Spleen (tissue), 11 donors: ENCODE results near the gene ZBED5. TPM values are rescaled to one million over a fixed set of nuclear protein-coding genes. Genes with fewer than 3 reads are reported as not detected.

Experiments used
- DNase-seq: peaks from one replicate; pipeline ENCODE4 v3.0.0-alpha.2; 2020
- H3K27ac ChIP-seq, 8 donors: fragments of 200-600 bp; sonication (generic) in 7 of 8; 1 replicate in 4 of 8; 2 replicates in 4 of 8; pipeline versions ENCODE4 v1.5.0 to v1.8.0; 2016 to 2021; ENCODE audit warnings: inconsistent platforms in 4 of 8, mild to moderate bottlenecking in 4 of 8, moderate library complexity in 1 of 8
- H3K27me3 ChIP-seq, 7 donors: fragments of 200-600 bp; sonication (generic) in 6 of 7; replicated peaks in 1 of 7; 1 replicate in 4 of 7; 2 replicates in 3 of 7; pipeline versions ENCODE4 v1.5.0 to v1.8.0; 2016 to 2021; ENCODE audit warnings: inconsistent platforms in 3 of 7, mild to moderate bottlenecking in 1 of 7
- H3K36me3 ChIP-seq, 6 donors: fragments of 200-600 bp; sonication (generic) in 5 of 6; 1 replicate in 4 of 6; 2 replicates in 2 of 6; pipeline versions ENCODE4 v1.5.0 to v1.8.0; 2016 to 2021; ENCODE audit warnings: inconsistent platforms in 2 of 6
- H3K4me1 ChIP-seq, 6 donors: fragments of 200-600 bp; sonication (generic) in 5 of 6; 1 replicate in 3 of 6; 2 replicates in 3 of 6; pipeline versions ENCODE4 v1.5.0 to v1.8.0; 2016 to 2021; ENCODE audit warnings: inconsistent platforms in 3 of 6
- H3K4me3 ChIP-seq, 8 donors: fragments of 200-600 bp; sonication (generic) in 7 of 8; 1 replicate in 4 of 8; 2 replicates in 4 of 8; pipeline versions ENCODE4 v1.5.0 to v1.8.0; 2016 to 2021; ENCODE audit warnings: inconsistent platforms in 4 of 8, mild to moderate bottlenecking in 4 of 8, moderate library complexity in 2 of 8
- H3K9me3 ChIP-seq, 8 donors: fragments of 200-600 bp; sonication (generic) in 7 of 8; 1 replicate in 4 of 8; 2 replicates in 4 of 8; pipeline versions ENCODE4 v1.5.0 to v1.8.0; 2016 to 2021; ENCODE audit warnings: inconsistent platforms in 4 of 8
- POLR2A ChIP-seq, 3 donors: fragments of 450-650 bp; IDR thresholded peaks; one replicate each; pipeline ENCODE4 v1.5.1; 2017; ENCODE audit warnings: antibody characterized with exemption in 3 of 3, mild to moderate bottlenecking in 1 of 3
- POLR2AphosphoS5 ChIP-seq, 3 donors: sonication (generic); formaldehyde crosslinking; IDR thresholded peaks; one replicate each; pipeline ENCODE4 v1.5.1; 2017; ENCODE audit warnings: antibody characterized with exemption in 3 of 3
- WGBS, 5 donors: extraction: QIAGEN DNeasy Blood & Tissue Kit in 3 of 5; methylation state at CpG; one replicate each; pipeline versions ENCODE4 v1.1.5 to v1.1.7; 2013 to 2018; 5-methylcytosine and 5-hydroxymethylcytosine counted together
- intact Hi-C: fragments of 100-400 bp; cut with DNase I; formaldehyde crosslinking; loops from one replicate; pipeline ENCODE4 v1.15.0; 2023; ENCODE audit warnings: low total_unique reads
- polyA plus RNA-seq, 3 donors: library from polyadenylated mRNA; stranded (reverse); fragments of 200-250 nt; gene quantifications; one replicate each; pipeline ENCODE4 v1.2.1, GENCODE V29; 2013
- total RNA-seq, 7 donors: library from RNA; depleted of rRNA in 3 of 7; stranded (reverse); fragments of >200 nt in 3 of 7; fragmentation: NEBNext Ultra II Directional in 4 of 7; extraction: Animal tissue kit (Norgen Biotek cat#: 25700) in 4 of 7; gene quantifications; one replicate each; pipeline versions ENCODE4 v1.1.0 to v1.2.1, GENCODE V29; 2016 to 2021
- TF ChIP-seq, protein P1 (sequence below), 11 experiments: fragments of 200-600 bp in 7 of 11; fragments of 450-650 bp in 4 of 11; sonication (generic) in 4 of 11; IDR thresholded peaks in 8 of 11; conservative IDR thresholded peaks in 3 of 11; 1 replicate in 7 of 11; 2 replicates in 4 of 11; pipeline versions ENCODE4 v1.4.0 to v1.8.0; 2016 to 2021; ENCODE audit warnings: antibody characterized with exemption in 11 of 11, inconsistent platforms in 4 of 11, mild to moderate bottlenecking in 1 of 11
- donor health status: healthy with polysubstance abuse.
- donor health status: DM: no; HTN: no; CAD: no; lungs with moderate emphysema.
- donor health status: DM: no; HTN: no; CAD: no.
- donor health status: Bipolar disorder and iron deficiency.
- donor health status: healthy.
- donor health status: DM: no; HTN: no; CAD: no.
- donor health status: DM: yes; HTN: yes; CAD: no.

ZBED5 gene
- total and polyA plus RNA-seq, 10 donors: 43.5 to 83.8 (median 63.6) TPM

DNA sequence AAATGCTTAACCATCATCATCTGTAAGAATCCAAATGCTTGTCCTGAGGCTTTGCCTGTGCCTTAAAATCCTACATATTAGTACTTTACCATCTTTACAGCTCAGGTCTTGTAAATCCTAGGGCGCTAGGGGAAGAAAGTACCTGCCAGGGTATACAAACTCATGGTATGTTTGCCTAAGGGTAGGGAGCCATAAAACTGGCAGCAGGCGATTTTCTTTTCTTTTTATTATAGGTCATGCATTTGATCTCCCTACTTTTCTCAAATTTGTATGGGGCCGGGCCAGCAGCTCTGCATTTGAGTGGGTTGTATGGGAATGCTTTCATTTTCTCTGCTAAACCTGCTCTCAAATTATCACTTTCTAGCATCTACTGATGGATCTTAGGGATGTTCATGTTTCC is 24.0 kb upstream of the ZBED5 start:
- H3K36me3 ChIP-seq: peaks cover 0 to 5% (median 0%) of the 10 kb centered on the region in 6 donors
- DNase-seq: no peak
- intact Hi-C loops: no loop called here

DNA sequence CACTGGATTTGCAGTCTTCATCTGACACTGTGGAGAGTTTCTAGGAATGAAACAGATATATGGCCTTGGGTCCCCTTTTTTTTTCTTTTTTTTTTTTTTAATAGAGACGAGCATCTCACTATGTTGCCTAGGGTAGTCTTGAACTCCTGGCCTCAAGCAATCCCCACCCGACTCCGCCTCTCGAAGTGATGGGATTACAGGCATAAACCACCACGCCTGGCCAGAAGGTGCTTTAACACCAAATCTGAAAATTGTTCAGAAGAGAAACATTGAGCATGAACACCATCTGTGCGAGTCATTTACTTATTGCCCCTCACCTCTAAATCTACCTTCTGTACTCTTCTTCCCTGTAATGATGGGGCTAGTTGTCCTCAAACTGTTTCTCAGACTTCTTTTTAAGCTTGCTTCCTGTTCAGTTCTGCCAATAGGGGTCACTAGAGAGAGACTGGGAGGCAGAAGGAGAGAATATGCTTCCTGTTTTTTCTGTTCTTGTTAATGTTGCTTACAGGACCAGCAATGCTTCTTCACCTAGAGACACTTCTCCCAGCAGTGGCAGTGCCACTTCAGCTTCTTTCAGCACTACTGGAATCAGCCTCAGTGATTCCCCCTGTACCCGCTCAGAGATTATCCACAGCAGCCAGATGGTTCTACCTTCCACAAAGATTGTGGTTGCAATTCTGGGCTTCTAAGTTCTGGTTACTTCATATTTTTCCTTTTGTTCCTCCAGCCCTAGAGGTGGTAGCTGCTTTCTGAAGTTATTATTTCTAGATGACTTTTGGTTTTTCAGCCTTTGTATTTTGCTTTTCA is 20.8 kb upstream of the ZBED5 start:
- intact Hi-C loops: no loop called here
- peaks cover 3 to 10% (median 6%) of the 10 kb centered on the region in 6 donors for H3K4me1 ChIP-seq
- DNase-seq: no peak
- H3K27me3 ChIP-seq: no peaks in the 10 kb centered on the region
- TF ChIP-seq, protein P1, sequence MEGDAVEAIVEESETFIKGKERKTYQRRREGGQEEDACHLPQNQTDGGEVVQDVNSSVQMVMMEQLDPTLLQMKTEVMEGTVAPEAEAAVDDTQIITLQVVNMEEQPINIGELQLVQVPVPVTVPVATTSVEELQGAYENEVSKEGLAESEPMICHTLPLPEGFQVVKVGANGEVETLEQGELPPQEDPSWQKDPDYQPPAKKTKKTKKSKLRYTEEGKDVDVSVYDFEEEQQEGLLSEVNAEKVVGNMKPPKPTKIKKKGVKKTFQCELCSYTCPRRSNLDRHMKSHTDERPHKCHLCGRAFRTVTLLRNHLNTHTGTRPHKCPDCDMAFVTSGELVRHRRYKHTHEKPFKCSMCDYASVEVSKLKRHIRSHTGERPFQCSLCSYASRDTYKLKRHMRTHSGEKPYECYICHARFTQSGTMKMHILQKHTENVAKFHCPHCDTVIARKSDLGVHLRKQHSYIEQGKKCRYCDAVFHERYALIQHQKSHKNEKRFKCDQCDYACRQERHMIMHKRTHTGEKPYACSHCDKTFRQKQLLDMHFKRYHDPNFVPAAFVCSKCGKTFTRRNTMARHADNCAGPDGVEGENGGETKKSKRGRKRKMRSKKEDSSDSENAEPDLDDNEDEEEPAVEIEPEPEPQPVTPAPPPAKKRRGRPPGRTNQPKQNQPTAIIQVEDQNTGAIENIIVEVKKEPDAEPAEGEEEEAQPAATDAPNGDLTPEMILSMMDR (IDR thresholded peaks at IDR 0.05 in 8 of 11, conservative IDR thresholded peaks at IDR 0.05 in 3 of 11): peak in 9 of 11 experiments; percentile 20 to 80 (median 64)
- TF ChIP-seq POLR2AphosphoS5 (IDR thresholded peaks at IDR 0.05): no peak
- peak overlapping the region in 5 of 8 donors; percentile 23 to 52 (median 31) for H3K27ac ChIP-seq
- WGBS, 5 donors: 87 to 94% (median 92%) methylated on average over 7 of the region's 7 CpGs
- H3K9me3 ChIP-seq: peaks cover 0 to 12% (median 4%) of the 10 kb centered on the region in 8 donors
- no peak overlapping the region for H3K4me3 ChIP-seq
- peaks cover 0 to 5% (median 0%) of the 10 kb centered on the region in 6 donors for H3K36me3 ChIP-seq

More for the DNA sequence above, 24.0 kb upstream of the ZBED5 start:
- Histone ChIP-seq H3K4me1 (peaks cover 3 to 10% (median 6%) of the 10 kb centered on the region in 6 donors), H3K27me3 (no peaks in the 10 kb centered on the region), H3K4me3 (no peak overlapping the region), H3K9me3 (peaks cover 0 to 11% (median 8%) of the 10 kb centered on the region in 8 donors), H3K27ac (no peak overlapping the region)
- 91 to 99% (median 96%) methylated on average over 3 of the region's 3 CpGs for WGBS, 5 donors
- TF ChIP-seq POLR2A (IDR thresholded peaks at IDR 0.05) (no peak), POLR2AphosphoS5 (IDR thresholded peaks at IDR 0.05) (no peak)
- TF ChIP-seq, protein P1 (IDR thresholded peaks at IDR 0.05 in 8 of 11, conservative IDR thresholded peaks at IDR 0.05 in 3 of 11): no peak

DNA sequence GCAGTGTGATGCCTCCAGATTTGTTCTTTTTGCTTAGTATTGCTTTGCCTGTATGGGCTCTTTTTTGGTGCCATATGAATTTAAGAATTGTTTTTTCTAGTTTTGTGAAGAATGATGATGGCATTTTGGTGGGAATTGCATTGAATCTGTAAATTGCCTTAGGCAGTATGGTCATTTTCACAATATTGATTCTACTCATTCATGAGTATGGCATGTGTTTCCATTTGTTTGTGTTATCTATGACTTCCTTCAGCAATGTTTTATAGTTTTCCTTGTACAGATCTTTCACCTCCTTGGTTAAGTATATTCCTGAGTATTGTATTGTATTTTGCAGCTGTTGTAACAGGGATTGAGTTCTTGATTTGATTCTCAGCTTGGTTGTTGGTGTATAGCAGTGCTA is 18.3 kb upstream of the ZBED5 start:
- H3K9me3 ChIP-seq: peaks cover 0 to 35% (median 27%) of the 10 kb centered on the region in 8 donors
- no peak overlapping the region for H3K4me3 ChIP-seq
- intact Hi-C loops: no loop called here
- H3K27ac ChIP-seq: no peak overlapping the region
- H3K36me3 ChIP-seq: peaks cover 0 to 5% (median 0%) of the 10 kb centered on the region in 6 donors
- no peaks in the 10 kb centered on the region for H3K27me3 ChIP-seq
- TF ChIP-seq POLR2AphosphoS5 (IDR thresholded peaks at IDR 0.05): no peak
- TF ChIP-seq, protein P1 (IDR thresholded peaks at IDR 0.05 in 8 of 11, conservative IDR thresholded peaks at IDR 0.05 in 3 of 11): no peak
- TF ChIP-seq POLR2A (IDR thresholded peaks at IDR 0.05): no peak
- H3K4me1 ChIP-seq: peaks cover 3 to 10% (median 6%) of the 10 kb centered on the region in 6 donors
- no peak for DNase-seq

DNA sequence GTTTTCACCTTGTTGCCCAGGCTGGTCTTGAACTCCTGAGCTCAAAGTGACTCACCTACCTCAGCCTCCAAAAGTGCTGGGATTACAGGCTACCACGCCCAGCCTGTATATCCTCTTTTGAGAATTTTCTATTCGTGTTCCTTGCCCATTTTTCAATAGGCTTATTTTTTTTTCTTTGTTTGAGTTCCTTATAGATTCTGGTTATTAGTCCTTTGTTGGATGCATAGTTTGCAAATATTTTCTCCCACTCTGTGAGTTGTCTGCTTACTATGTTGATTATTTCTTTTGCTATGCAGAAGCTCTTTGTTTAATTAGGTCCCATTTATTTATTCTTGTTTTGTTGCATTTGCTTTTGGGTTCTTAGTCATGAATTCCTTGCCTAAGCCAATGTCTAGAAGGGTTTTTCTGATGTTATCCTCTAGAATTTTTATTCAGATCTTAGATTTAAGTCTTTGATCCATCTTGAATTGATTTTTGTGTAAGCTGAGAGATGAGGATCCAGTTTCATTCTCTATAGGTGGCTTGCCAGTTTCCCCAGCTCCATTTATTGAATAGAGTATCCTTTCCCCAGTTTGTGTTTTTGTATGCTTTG is 17.7 kb upstream of the ZBED5 start:
- peaks cover 0 to 37% (median 27%) of the 10 kb centered on the region in 8 donors for H3K9me3 ChIP-seq
- TF ChIP-seq POLR2A (IDR thresholded peaks at IDR 0.05): no peak
- TF ChIP-seq, protein P1 (IDR thresholded peaks at IDR 0.05 in 8 of 11, conservative IDR thresholded peaks at IDR 0.05 in 3 of 11): no peak
- no peak for TF ChIP-seq POLR2AphosphoS5 (IDR thresholded peaks at IDR 0.05)
- no peak for DNase-seq
- H3K4me3 ChIP-seq: no peak overlapping the region
- no peak overlapping the region for H3K27ac ChIP-seq
- peaks cover 3 to 16% (median 6%) of the 10 kb centered on the region in 6 donors for H3K4me1 ChIP-seq
- intact Hi-C loops: no loop called here
- peaks cover 0 to 5% (median 0%) of the 10 kb centered on the region in 6 donors for H3K36me3 ChIP-seq
- 90 to 97% (median 95%) methylated on average over 2 of the region's 2 CpGs for WGBS, 5 donors
- H3K27me3 ChIP-seq: no peaks in the 10 kb centered on the region
